SK-MEL-5 (cell line): ENCODE data around the gene C22orf31. TPM values are rescaled to one million over a fixed set of nuclear protein-coding genes. Genes with fewer than 3 reads are reported as not detected.

ENCODE experiments used
- DNase-seq: peaks from one replicate; pipeline ENCODE4 v3.0.0-alpha.2; 2016; ENCODE audit warnings: low read depth, low spot score
- in situ Hi-C: cut with HindIII; loops from 2 replicates; pipeline ENCODE4 v1.10.0; 2016; ENCODE audit warnings: low sequenced_read_pairs, high pct_unique_total_duplicates, low pct_unique_long_range_greater_than_20kb
- polyA plus RNA-seq, 2 experiments: library from polyadenylated mRNA; depleted of rRNA; stranded (reverse); fragments of >200 nt; gene quantifications; 2 replicates each; pipeline ENCODE4 v1.2.3, GENCODE V29; 2015
- total RNA-seq: library from RNA; depleted of rRNA; stranded (reverse); fragments of >200 nt; shearing (Covaris generic); gene quantifications from 2 replicates; pipeline ENCODE4 v1.2.3, GENCODE V29; 2014; rRNA removed

The C22orf31 gene
- total RNA-seq: not detected in 2 replicates
- polyA plus RNA-seq (2015; cell fraction: cytosol; rRNA removed): not detected in 2 replicates
- not detected in 2 replicates for polyA plus RNA-seq (2015; cell fraction: nucleus; rRNA removed)

DNA sequence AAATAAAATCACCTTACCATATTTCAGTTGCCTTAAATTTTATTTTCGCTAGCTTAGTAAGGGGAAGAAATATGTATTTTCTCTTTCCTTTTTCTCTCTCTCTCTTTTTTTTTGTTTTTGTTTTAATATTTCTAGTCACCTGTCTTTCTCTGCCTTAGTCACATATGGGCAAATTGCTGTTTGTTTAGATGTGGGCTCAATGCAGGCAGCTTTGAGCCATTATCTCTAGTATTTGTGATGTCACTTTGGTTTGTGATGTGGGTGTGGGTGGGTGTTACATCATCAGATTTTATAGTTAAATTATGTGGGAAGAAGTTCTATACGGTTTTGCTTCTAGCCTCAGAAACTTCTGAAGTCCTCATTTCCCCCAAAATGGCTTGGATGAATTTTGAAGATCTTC lies at the start of gene C22orf31:
TSS of gene C22orf31 (minus strand) at position 59 of the 400 bp plus-strand sequence. CDS start at position 20, 39 bp downstream.
- in situ Hi-C loops: no loop called here
- DNase-seq: no peak

- in situ Hi-C loops: no loop called here
Observed at GRCh38 chr22:29110946-29111345, 49.3 kb upstream of the C22orf31 start.

DNA sequence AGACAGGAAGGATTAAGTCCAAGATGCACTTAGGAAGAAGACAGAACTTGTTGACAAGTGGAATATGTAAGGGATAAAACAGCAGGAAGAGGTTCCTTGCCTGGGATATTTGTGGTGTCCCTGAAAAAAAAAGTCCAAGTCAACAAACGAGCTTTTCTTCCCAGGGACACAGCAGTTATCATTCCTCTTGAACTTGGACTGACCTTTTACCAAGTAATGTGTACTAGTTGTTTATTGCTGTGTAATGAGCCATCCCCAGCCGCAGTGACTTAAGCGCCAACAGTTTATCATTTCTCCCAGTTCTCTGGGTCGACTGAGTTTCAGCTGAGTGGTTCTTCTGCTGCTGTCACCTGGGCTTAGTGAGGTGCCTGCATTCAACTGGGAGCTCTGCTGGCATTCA lies 48.2 kb upstream of the C22orf31 start:
- in situ Hi-C loops: no loop called here
- no peak for DNase-seq

More at GRCh38 chr22:29110946-29111345, 49.3 kb upstream of the C22orf31 start:
- DNase-seq: no peak

GRCh38 chr22:29108137-29108536 lies 46.5 kb upstream of the C22orf31 start:
- DNase-seq: no peak
- in situ Hi-C loops: no loop called here

DNA sequence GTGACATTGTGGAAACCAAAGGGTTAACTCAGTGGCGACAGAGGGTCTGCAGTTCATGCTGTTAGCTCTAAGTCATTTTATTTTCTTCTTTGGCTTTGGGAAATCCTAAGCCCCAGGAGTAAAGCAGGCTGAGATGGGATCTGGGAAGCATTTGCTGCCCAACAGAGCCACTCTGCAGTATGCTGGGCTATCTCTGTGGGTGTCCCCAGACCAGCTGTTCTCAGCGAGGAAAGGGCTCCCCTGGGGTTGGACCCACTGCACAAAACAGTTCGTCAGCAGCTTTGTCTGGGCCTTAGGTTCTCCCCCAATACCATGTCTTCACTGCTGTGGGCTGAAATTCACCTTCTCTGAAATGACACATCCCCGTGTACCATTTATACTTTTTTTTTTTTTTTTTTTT lies 45.2 kb upstream of the C22orf31 start:
- DNase-seq: no peak
- in situ Hi-C loops: no loop called here

- no peak for DNase-seq
- in situ Hi-C loops: no loop called here
Observed at GRCh38 chr22:29105468-29105867, 43.8 kb upstream of the C22orf31 start.

GRCh38 chr22:29103121-29103520 lies 41.5 kb upstream of the C22orf31 start:
- in situ Hi-C loops: no loop called here

DNA sequence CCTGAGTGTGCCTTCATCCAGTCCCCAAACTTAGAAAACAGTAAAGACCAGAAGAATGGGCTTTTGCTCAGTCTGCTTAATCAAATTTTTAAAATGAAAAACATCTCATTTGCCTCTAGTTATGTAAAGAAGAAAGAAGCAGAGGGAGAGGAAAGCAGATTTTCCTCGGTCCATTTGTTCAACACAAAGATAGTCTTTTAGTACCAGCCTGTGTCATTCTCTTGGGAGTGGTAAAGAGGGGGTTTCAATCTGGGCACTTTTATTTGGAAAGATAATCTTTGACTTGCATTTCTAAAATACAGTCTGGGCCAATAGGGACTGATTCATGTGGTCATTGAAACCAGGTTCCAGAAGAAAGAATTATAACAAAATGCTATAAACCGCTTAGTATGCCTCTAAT lies 40.7 kb upstream of the C22orf31 start:
- DNase-seq: no peak
- in situ Hi-C loops: no loop called here

More at GRCh38 chr22:29103121-29103520, 41.5 kb upstream of the C22orf31 start:
- no peak for DNase-seq

DNA sequence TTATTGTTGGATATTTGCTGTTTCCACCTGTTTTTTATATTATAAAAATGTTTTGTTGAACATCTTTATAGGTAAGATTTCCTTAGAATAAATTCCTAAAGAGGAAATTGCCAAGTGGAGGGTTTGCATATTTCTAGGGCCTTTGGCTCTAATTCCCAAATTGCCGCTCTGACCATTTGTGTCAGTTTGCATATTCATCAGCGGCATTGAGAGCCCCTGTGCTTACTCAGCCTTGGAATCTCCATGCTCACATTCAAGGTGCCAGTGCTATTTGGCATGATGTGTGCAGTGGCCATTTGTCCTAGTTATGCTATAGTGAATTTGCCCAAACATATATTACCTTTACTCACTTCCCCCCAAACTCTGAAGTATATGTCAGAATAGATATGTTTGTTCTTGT lies 36.7 kb upstream of the C22orf31 start:
- in situ Hi-C loops: no loop called here
- no peak for DNase-seq

- DNase-seq: peak; percentile 99
- in situ Hi-C loops: no loop called here
Observed at GRCh38 chr22:29096736-29097669, 35.4 kb upstream of the C22orf31 start.

DNA sequence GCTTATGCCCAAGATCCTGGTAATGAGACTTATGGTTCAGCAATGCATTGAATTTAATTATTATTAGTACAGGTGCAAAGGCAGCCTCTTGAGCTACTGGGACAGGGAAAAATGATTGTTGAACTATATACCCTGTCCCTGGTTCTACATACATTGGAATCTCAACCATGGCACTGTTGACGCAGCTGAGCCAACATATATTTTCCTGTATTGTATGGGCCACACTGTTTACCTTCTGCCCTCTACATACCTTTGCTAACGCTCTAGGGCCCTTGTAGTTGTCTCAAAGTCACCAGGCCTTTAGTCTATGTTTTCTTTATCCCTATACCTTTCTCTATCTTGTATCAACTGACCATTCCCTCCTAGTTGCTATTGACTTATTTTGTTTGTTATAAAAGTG lies 33.8 kb upstream of the C22orf31 start:
- DNase-seq: no peak
- in situ Hi-C loops: no loop called here

DNA sequence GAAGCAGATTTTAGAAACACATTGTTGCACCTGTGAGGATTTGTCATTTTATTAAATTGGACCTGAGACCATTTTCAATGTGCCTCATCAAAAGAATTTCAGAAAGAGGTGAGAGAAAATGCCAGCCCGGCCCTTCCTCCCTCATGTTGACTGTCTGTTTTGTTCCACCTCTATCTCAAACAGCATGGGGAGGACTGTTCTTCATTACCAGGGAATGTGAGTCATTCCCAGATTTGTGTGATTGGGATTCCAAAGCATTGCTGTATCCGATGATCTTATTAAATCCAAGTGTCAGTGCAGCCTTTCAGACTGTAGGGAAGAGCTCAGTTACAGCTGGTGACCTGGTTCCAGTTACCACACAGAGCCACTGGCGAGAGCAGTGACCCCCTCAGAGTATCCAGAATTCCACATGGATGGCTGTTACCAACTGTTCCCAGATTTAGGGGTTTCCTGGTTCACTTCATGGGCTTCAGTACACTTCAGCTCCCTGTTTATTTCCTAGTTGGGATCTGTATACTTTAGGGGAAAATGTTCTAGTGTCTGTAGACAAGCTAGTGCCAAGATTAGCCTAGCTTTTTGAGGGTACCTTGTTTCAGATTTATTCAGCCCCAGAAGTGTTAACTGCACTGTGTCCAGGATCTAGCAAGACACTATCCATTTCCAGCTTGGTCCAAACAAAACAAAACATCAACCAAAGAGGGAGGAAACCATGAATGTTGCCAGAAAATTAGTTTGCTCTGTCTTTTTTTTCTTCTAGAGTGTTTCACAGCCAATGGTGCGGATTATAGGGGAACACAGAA lies 32.1 kb upstream of the C22orf31 start:
- in situ Hi-C loops: no loop called here
- no peak for DNase-seq

DNA sequence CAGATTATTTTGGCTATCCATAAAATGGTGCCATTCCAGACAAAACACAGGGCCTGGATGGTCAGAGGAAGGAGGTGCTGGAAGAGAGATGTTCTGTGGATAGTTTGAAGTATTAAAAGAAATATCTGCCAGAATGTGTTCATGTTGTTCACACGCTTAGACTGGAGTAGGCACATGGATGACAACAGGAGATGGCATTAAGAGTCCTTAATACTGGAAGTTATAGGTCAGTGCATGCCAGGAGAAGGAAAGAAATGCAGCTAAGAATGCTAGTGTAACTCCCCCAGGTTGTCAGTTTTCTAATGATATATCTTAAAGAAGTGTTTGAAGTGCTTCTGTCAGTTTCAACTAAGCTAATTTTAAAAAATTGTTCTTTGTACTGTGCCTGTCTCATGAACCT lies 31.4 kb upstream of the C22orf31 start:
- in situ Hi-C loops: no loop called here
- no peak for DNase-seq

- in situ Hi-C loops: no loop called here
- DNase-seq: no peak
Observed at GRCh38 chr22:29092243-29092642, 30.6 kb upstream of the C22orf31 start.

- in situ Hi-C loops: no loop called here
Observed at GRCh38 chr22:29090039-29090438, 28.4 kb upstream of the C22orf31 start.

GRCh38 chr22:29089507-29089906 lies 27.9 kb upstream of the C22orf31 start:
- no peak for DNase-seq
- in situ Hi-C loops: no loop called here

More at GRCh38 chr22:29090039-29090438, 28.4 kb upstream of the C22orf31 start:
- no peak for DNase-seq

DNA sequence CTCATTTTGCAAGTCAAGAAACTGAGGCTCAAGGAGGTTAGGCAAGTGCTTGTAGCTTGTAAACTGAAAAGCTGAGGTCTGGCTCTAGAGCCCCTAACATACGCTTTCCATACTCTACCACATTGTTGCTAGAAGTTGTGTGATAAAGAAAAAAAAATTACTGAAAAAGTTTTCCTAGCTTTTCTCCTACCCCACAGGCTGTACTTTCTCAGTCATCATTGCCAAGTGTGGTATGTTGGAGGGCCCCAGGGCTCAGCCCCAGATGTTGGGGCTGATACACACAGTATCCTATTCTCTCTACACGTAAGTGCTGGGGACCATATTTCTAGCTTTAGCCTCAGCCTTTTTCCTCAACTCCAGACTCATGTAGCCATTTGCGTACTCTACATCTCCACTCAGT lies 27.2 kb upstream of the C22orf31 start:
- in situ Hi-C loops: no loop called here
- DNase-seq: no peak

DNA sequence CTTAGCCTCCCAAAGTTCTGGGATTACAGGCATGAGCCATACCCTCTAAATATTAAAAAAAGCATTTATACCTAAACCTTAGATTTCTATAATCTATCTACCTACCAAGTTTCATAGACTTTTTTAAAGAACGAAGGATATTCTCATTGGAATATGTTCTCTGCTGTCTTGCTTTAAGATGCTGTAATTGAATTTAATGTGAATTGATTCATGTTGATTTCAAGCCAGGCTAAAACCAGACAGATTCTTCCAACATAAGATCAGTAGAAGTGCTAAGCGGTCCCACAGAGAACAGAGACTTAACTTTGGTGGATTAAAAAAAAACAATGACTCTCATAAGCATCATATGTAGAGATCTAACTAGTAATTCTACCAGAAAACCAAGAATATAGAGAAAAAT lies 25.4 kb upstream of the C22orf31 start:
- in situ Hi-C loops: no loop called here
- DNase-seq: no peak
